Uterus (tissue), 2 donors: ENCODE measurements around the gene INCENP.

Source experiments
- CTCF ChIP-seq, 4 experiments: fragments of 200-600 bp in 2 of 4; fragments of 450-650 bp in 2 of 4; sonication (generic) in 2 of 4; IDR thresholded peaks; one replicate each; pipeline ENCODE4 v1.5.1; 2016 to 2019; ENCODE audit warnings: antibody characterized with exemption in 4 of 4, mild to moderate bottlenecking in 2 of 4, moderate library complexity in 1 of 4
- POLR2A ChIP-seq, 2 donors: fragments of 450-650 bp; IDR thresholded peaks; one replicate each; pipeline ENCODE4 v1.6.1; 2016; ENCODE audit warnings: antibody characterized with exemption in 2 of 2, mild to moderate bottlenecking in 1 of 2, moderate library complexity in 1 of 2

GRCh38 chr11:62151737-62152102 lies 27.9 kb downstream of the INCENP start:
- TF ChIP-seq CTCF (IDR thresholded peaks at IDR 0.05) (no peak), POLR2A (IDR thresholded peaks at IDR 0.05) (no peak)
